ENCODE data around the gene TBC1D16. TPM values are rescaled to one million over a fixed set of nuclear protein-coding genes. Genes with fewer than 3 reads are reported as not detected.
A peak's percentile ranks its signal among the peaks of the same experiment; 100 is the strongest.

Gene TBC1D16
- total RNA-seq, 1 experiment from 2014 or later: 55.4 TPM

DNA sequence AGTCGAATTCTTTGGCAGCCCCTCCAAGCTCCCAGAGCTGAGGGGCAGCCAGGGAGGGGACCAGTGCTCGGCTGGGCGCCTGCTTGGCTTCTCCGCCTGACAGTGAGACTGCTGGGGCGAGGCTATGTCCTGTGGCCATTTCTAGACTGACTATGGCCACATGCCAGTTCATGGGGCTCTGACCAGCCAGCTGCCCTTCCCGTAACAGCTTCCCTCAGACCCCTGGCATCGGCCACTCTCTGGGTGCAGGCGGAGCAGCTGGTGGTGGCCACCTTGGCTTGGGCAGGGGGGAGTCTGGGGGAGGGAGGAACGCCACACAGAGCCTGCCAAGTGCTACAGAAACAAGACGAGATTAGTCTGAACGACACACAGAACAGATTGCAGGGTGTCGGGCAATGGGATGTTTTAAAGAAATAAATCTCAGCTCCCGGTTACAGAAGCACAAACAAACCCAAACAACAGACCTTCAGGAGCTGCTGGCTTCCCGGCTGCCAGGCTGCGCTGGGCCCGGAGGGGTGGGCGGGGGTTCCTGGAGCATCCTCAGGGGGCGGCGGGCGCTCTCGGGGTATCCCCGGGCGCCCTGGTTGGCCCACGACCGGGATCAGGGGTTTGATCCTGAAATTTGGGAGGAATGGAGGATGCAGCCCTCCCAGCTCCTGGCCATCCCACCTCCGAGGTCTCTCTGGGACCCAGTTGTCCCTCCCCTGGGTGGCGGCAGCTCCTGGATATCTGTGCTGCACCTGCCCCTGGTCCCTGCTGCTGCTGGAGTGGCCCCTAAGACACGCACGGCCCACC, 34.5 kb downstream of the TBC1D16 start:
- no peaks in the 10 kb centered on the region for H3K27me3 ChIP-seq (replicated peaks; ENCODE audit: control insufficient read depth, insufficient read depth, low read length)
- H3K9me3 ChIP-seq: peaks cover 9% of the 10 kb centered on the region; the same call in 1 of the 2 replicates
- POLR2A ChIA-PET: interaction anchor here (0.8 to 1.0 kb wide), 2 partner anchors 8 to 75 kb away, joined by 3 to 5 read pairs; no protein-coding TSS in a partner anchor
- peaks cover 10% of the 10 kb centered on the region for H3K36me3 Mint-ChIP-seq (ENCODE audit: insufficient read depth, unreplicated experiment)
- no TSS peak for BruUV-seq (replicated peaks)
- intact Hi-C loops (cut with micrococcal nuclease; ENCODE audit: unreplicated experiment): no loop called here
- H3K4me1 ChIP-seq: peaks cover 24% of the 10 kb centered on the region
- no peak for DNase-seq
- no peak overlapping the region for H3K4me3 Mint-ChIP-seq (ENCODE audit: unreplicated experiment)
- no peak for TF ChIP-seq CTCF (IDR thresholded peaks at IDR 0.05; ENCODE audit: insufficient read depth in 1 of 2, low read depth in 1 of 2, low read length in 1 of 2, severe bottlenecking in 1 of 2, unreplicated experiment in 1 of 2)
- H3K4me3 ChIP-seq (ENCODE audit: low read depth, low read length): no peak overlapping the region
- no peaks in the 10 kb centered on the region for H3K36me3 ChIP-seq (ENCODE audit: control insufficient read depth, insufficient read depth, low read length)
- no peaks in the 10 kb centered on the region for H3K9me3 Mint-ChIP-seq (ENCODE audit: unreplicated experiment)
- H3K27me3 Mint-ChIP-seq (ENCODE audit: insufficient read depth, unreplicated experiment): no peaks in the 10 kb centered on the region
- H3K27ac Mint-ChIP-seq (ENCODE audit: unreplicated experiment): peak overlapping the region; percentile 97
- peaks cover 15% of the 10 kb centered on the region for H3K4me1 Mint-ChIP-seq (ENCODE audit: low read depth, unreplicated experiment)
- CTCF ChIA-PET: interaction anchor here (0.6 to 1.7 kb wide), 2 partner anchors 7 to 30 kb away, joined by 5 to 6 read pairs; no protein-coding TSS in a partner anchor

DNA sequence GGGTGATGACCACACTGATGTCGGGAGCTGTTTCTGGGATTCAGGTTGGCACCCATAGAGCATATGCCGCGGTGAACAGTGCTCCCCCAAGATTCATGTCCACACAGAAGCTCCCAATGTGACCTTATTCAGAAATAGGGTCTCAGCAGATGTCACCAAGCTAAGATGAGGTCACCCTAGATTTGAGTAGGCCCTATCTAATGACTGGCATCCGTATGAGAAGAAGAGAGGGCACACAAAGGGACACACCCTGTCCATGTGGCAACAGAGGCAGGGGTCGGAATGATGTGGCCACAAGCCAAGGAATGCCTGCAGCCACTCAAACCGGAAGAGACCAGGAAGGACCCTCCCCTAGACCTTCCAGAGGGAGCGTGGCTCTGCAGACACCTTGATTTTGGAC, 35.5 kb downstream of the TBC1D16 start:
- H3K4me1 ChIP-seq: peaks cover 16% of the 10 kb centered on the region
- H3K36me3 Mint-ChIP-seq (ENCODE audit: insufficient read depth, unreplicated experiment): peaks cover 10% of the 10 kb centered on the region
- CTCF ChIA-PET: interaction anchor here (1.2 kb wide), 1 partner anchor 8 kb away, joined by 4 read pairs; no protein-coding TSS in a partner anchor
- no peak overlapping the region for H3K4me3 Mint-ChIP-seq (ENCODE audit: unreplicated experiment)
- no peak overlapping the region for H3K4me3 ChIP-seq (ENCODE audit: low read depth, low read length)
- no peaks in the 10 kb centered on the region for H3K9me3 Mint-ChIP-seq (ENCODE audit: unreplicated experiment)
- H3K9me3 ChIP-seq: peaks cover 9% of the 10 kb centered on the region; the same call in 1 of the 2 replicates
- intact Hi-C loops (cut with micrococcal nuclease; ENCODE audit: unreplicated experiment): no loop called here
- DNase-seq: no peak
- H3K27me3 ChIP-seq (replicated peaks; ENCODE audit: control insufficient read depth, insufficient read depth, low read length): no peaks in the 10 kb centered on the region
- TF ChIP-seq CTCF (IDR thresholded peaks at IDR 0.05; ENCODE audit: insufficient read depth in 1 of 2, low read depth in 1 of 2, low read length in 1 of 2, severe bottlenecking in 1 of 2, unreplicated experiment in 1 of 2): no peak
- POLR2A ChIA-PET: no interaction called here
- H3K4me1 Mint-ChIP-seq (ENCODE audit: low read depth, unreplicated experiment): peaks cover 10% of the 10 kb centered on the region
- H3K27ac Mint-ChIP-seq (ENCODE audit: unreplicated experiment): no peak overlapping the region
- no peaks in the 10 kb centered on the region for H3K27me3 Mint-ChIP-seq (ENCODE audit: insufficient read depth, unreplicated experiment)
- BruUV-seq (replicated peaks): no TSS peak
- H3K36me3 ChIP-seq (ENCODE audit: control insufficient read depth, insufficient read depth, low read length): no peaks in the 10 kb centered on the region

GRCh38 chr17:79997011-79997660, 38.5 kb downstream of the TBC1D16 start:
- TF ChIP-seq CTCF (IDR thresholded peaks at IDR 0.05; ENCODE audit: insufficient read depth in 1 of 2, low read depth in 1 of 2, low read length in 1 of 2, severe bottlenecking in 1 of 2, unreplicated experiment in 1 of 2): no peak
- POLR2A ChIA-PET: no interaction called here
- CTCF ChIA-PET: no interaction called here
- Mint-ChIP-seq H3K36me3 (ENCODE audit: insufficient read depth, unreplicated experiment) (peaks cover 24% of the 10 kb centered on the region), H3K4me3 (ENCODE audit: unreplicated experiment) (no peak overlapping the region), H3K27me3 (ENCODE audit: insufficient read depth, unreplicated experiment) (no peaks in the 10 kb centered on the region), H3K27ac (ENCODE audit: unreplicated experiment) (no peak overlapping the region), H3K9me3 (ENCODE audit: unreplicated experiment) (no peaks in the 10 kb centered on the region), H3K4me1 (ENCODE audit: low read depth, unreplicated experiment) (peaks cover 12% of the 10 kb centered on the region)
- no peak for DNase-seq
- Histone ChIP-seq H3K4me3 (ENCODE audit: low read depth, low read length) (no peak overlapping the region), H3K27me3 (replicated peaks; ENCODE audit: control insufficient read depth, insufficient read depth, low read length) (no peaks in the 10 kb centered on the region), H3K36me3 (ENCODE audit: control insufficient read depth, insufficient read depth, low read length) (no peaks in the 10 kb centered on the region; the same call in 1 of the 2 replicates), H3K4me1 (peaks cover 27% of the 10 kb centered on the region), H3K9me3 (peaks cover 9% of the 10 kb centered on the region; the same call in 1 of the 2 replicates)
- BruUV-seq (replicated peaks): no TSS peak
- intact Hi-C loops (cut with micrococcal nuclease; ENCODE audit: unreplicated experiment): no loop called here
